Hematopoietic multipotent progenitor cell treated with erythropoietin and hydrocortisone succinate and interleukin-3 and kit ligand, for 4 days (in vitro differentiated cells): Measurements from ENCODE around the gene UNC80.

ENCODE experiments used
- DNase-seq: peaks from one replicate; pipeline ENCODE4 v3.0.0-alpha.2; 2015

Gene UNC80

GRCh38 chr2:210034087-210034683, 262.6 kb downstream of the UNC80 start:
- no peak for DNase-seq

- DNase-seq = no peak
Measured at GRCh38 chr2:210035679-210036078, 264.0 kb downstream of the UNC80 start.

GRCh38 chr2:210038078-210038477, 266.4 kb downstream of the UNC80 start:
- DNase-seq = no peak

GRCh38 chr2:210046851-210047500, 275.3 kb downstream of the UNC80 start:
- DNase-seq = peak; percentile 18
